Gastrocnemius medialis (tissue), 4 donors: ENCODE measurements around the gene PPM1D. TPM values are rescaled to one million over a fixed set of nuclear protein-coding genes. Genes with fewer than 3 reads are reported as not detected.
"Not testable (repeated sequence)": the region's sequence is repeated elsewhere in the genome, so short reads cannot be mapped to it uniquely, and the experiment has no call there.

Experiments used
- ATAC-seq, 2 donors: fragments of 150-250 bp; one replicate each; pipeline ENCODE4 v1.9.1; 2016
- DNase-seq, 2 donors: peaks; one replicate each; pipeline ENCODE4 v3.0.0-alpha.2; 2019
- H3K27ac ChIP-seq, 4 donors: fragments of 200-600 bp; sonication (generic); 1 replicate in 1 of 4; 2 replicates in 3 of 4; pipeline ENCODE4 v1.5.1; 2016 to 2018; ENCODE audit warnings: mild to moderate bottlenecking in 2 of 4, moderate library complexity in 1 of 4
- H3K27me3 ChIP-seq, 3 donors: fragments of 200-600 bp; sonication (generic) in 2 of 3; 1 replicate in 1 of 3; 2 replicates in 2 of 3; pipeline versions ENCODE4 v1.5.1 to v1.6.0; 2016 to 2019; ENCODE audit warnings: mild to moderate bottlenecking in 1 of 3, moderate library complexity in 1 of 3
- H3K36me3 ChIP-seq, 2 donors: fragments of 200-600 bp; sonication (generic) in 1 of 2; one replicate each; pipeline ENCODE4 v1.5.1; 2017 to 2018
- H3K4me1 ChIP-seq, 2 donors: fragments of 200-600 bp; sonication (generic) in 1 of 2; one replicate each; pipeline ENCODE4 v1.5.1; 2016 to 2017; ENCODE audit warnings: mild to moderate bottlenecking in 2 of 2
- H3K4me3 ChIP-seq, 4 donors: fragments of 200-600 bp; sonication (generic) in 3 of 4; 1 replicate in 1 of 4; 2 replicates in 3 of 4; pipeline ENCODE4 v1.5.1; 2016 to 2019; ENCODE audit warnings: mild to moderate bottlenecking in 2 of 4
- H3K9me3 ChIP-seq, 3 donors: fragments of 200-600 bp; sonication (generic) in 2 of 3; 1 replicate in 1 of 3; 2 replicates in 2 of 3; pipeline ENCODE4 v1.5.1; 2016 to 2019
- POLR2A ChIP-seq, 2 donors: fragments of 450-650 bp; IDR thresholded peaks; one replicate each; pipeline ENCODE4 v1.6.1; 2017; ENCODE audit warnings: antibody characterized with exemption in 2 of 2, mild to moderate bottlenecking in 2 of 2, moderate library complexity in 2 of 2
- in situ Hi-C, 4 donors: fragments of 200-750 bp; cut with MboI; loops; one replicate each; pipeline versions ENCODE4 v1.15.0 to v1.8.0; 2017; ENCODE audit warnings: low sequenced_read_pairs in 4 of 4
- intact Hi-C: fragments of 100-400 bp; cut with DNase I; formaldehyde crosslinking; loops from one replicate; pipeline ENCODE4 v1.15.1; 2023; ENCODE audit warnings: low total_unique reads
- total RNA-seq, 4 donors: library from RNA; depleted of rRNA; stranded (reverse); fragments of >200 nt; gene quantifications; one replicate each; pipeline versions ENCODE4 v1.1.0 to v1.2.3, GENCODE V29; 2016
- TF ChIP-seq, protein P1 (sequence below), 5 experiments: fragments of 450-650 bp in 3 of 5; fragments of 200-600 bp in 2 of 5; sonication (generic) in 2 of 5; IDR thresholded peaks in 4 of 5; conservative IDR thresholded peaks in 1 of 5; 1 replicate in 4 of 5; 2 replicates in 1 of 5; pipeline ENCODE4 v1.5.1; 2016 to 2019; ENCODE audit warnings: antibody characterized with exemption in 5 of 5, mild to moderate bottlenecking in 3 of 5, moderate library complexity in 3 of 5

Gene PPM1D
- total RNA-seq, 4 donors from 2014 or later, result 4.6 to 11.4 (median 9.2) TPM

DNA sequence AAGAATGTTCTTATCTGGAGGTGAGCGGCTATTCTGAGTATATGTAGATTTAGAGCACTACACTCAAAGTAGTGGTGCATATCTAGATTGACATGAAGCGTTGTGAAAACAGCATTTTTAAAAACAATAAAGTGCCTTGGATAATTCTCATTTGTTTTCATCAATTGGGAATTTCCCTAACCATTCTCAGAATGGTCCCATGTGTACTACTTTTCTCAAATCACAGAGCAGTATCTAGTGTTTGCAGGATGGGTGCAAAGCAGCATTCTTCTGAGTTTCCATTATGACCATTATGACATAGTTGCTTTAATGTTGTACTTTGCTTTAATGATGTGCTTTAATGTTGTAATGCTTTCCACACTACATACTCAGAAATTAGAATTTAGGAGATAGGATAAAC is 61.5 kb downstream of the PPM1D start:
- peaks cover 0 to 39% of the 10 kb centered on the region in 2 donors for H3K36me3 ChIP-seq
- TF ChIP-seq, protein P1, sequence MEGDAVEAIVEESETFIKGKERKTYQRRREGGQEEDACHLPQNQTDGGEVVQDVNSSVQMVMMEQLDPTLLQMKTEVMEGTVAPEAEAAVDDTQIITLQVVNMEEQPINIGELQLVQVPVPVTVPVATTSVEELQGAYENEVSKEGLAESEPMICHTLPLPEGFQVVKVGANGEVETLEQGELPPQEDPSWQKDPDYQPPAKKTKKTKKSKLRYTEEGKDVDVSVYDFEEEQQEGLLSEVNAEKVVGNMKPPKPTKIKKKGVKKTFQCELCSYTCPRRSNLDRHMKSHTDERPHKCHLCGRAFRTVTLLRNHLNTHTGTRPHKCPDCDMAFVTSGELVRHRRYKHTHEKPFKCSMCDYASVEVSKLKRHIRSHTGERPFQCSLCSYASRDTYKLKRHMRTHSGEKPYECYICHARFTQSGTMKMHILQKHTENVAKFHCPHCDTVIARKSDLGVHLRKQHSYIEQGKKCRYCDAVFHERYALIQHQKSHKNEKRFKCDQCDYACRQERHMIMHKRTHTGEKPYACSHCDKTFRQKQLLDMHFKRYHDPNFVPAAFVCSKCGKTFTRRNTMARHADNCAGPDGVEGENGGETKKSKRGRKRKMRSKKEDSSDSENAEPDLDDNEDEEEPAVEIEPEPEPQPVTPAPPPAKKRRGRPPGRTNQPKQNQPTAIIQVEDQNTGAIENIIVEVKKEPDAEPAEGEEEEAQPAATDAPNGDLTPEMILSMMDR (IDR thresholded peaks at IDR 0.05 in 4 of 5, conservative IDR thresholded peaks at IDR 0.05 in 1 of 5), result no peak
- no peak for TF ChIP-seq POLR2A (IDR thresholded peaks at IDR 0.05)
- no peaks in the 10 kb centered on the region for H3K27me3 ChIP-seq
- no peak overlapping the region for H3K27ac ChIP-seq
- in situ Hi-C loops, result no loop called here
- no peaks in the 10 kb centered on the region for H3K9me3 ChIP-seq
- H3K4me1 ChIP-seq, result peaks cover 0 to 7% of the 10 kb centered on the region in 2 donors
- DNase-seq, result no peak
- H3K4me3 ChIP-seq, result no peak overlapping the region
- intact Hi-C loops, result no loop called here
- no peak for ATAC-seq

DNA sequence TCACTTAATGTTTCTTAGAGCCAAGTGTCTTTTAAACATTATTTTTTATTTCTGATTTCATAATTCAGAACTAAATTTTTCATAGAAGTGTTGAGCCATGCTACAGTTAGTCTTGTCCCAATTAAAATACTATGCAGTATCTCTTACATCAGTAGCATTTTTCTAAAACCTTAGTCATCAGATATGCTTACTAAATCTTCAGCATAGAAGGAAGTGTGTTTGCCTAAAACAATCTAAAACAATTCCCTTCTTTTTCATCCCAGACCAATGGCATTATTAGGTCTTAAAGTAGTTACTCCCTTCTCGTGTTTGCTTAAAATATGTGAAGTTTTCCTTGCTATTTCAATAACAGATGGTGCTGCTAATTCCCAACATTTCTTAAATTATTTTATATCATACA is 64.0 kb downstream of the PPM1D start:
- DNase-seq (no peak), ATAC-seq (no peak)
- in situ Hi-C loops (no loop called here), intact Hi-C loops (no loop called here)
- Histone ChIP-seq H3K4me1 (peaks cover 0 to 7% of the 10 kb centered on the region in 2 donors), H3K27me3 (no peaks in the 10 kb centered on the region), H3K27ac (no peak overlapping the region), H3K4me3 (no peak overlapping the region), H3K36me3 (peaks cover 0 to 21% of the 10 kb centered on the region in 2 donors), H3K9me3 (no peaks in the 10 kb centered on the region)
- no peak for TF ChIP-seq POLR2A (IDR thresholded peaks at IDR 0.05)
- TF ChIP-seq, protein P1 (IDR thresholded peaks at IDR 0.05 in 4 of 5, conservative IDR thresholded peaks at IDR 0.05 in 1 of 5), result no peak

- Histone ChIP-seq H3K36me3 (peaks cover 0 to 21% of the 10 kb centered on the region in 2 donors), H3K27ac (no peak overlapping the region), H3K4me1 (no peaks in the 10 kb centered on the region), H3K27me3 (no peaks in the 10 kb centered on the region), H3K9me3 (no peaks in the 10 kb centered on the region), H3K4me3 (no peak overlapping the region)
- ATAC-seq (no peak), DNase-seq (no peak)
- in situ Hi-C loops (no loop called here), intact Hi-C loops (no loop called here)
- TF ChIP-seq, protein P1 (IDR thresholded peaks at IDR 0.05 in 4 of 5, conservative IDR thresholded peaks at IDR 0.05 in 1 of 5), result no peak
- no peak for TF ChIP-seq POLR2A (IDR thresholded peaks at IDR 0.05)
Observed at GRCh38 chr17:60665602-60666001, 65.6 kb downstream of the PPM1D start.

DNA sequence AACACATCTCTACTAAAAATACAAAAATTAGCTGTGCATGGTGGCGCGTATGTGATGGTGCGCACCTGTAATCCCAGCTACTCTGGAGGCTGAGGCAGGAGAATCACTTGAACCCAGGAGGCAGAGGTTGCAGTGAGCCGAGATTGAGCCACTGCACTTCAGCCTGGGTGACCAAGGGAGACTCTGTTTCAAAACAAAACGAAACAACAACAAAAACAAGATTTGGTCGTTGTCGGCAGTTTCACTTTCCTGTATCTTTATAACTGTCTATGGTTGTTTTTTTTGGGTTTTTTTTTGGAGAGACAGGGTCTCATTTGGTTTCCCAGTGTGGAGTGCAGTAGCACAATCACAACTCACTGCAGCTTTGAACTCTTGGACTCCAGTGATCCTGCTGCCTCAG is 68.7 kb downstream of the PPM1D start:
- in situ Hi-C loops, H3K27me3 ChIP-seq, DNase-seq, H3K9me3 ChIP-seq, ATAC-seq, H3K4me3 ChIP-seq, H3K27ac ChIP-seq, H3K4me1 ChIP-seq, intact Hi-C loops: not testable (repeated sequence)
- peaks cover 0 to 17% of the 10 kb centered on the region in 2 donors for H3K36me3 ChIP-seq

GRCh38 chr17:60671482-60671881 is 71.5 kb downstream of the PPM1D start:
- Histone ChIP-seq H3K4me1 (no peaks in the 10 kb centered on the region), H3K9me3 (no peaks in the 10 kb centered on the region), H3K27me3 (no peaks in the 10 kb centered on the region), H3K4me3 (no peak overlapping the region), H3K36me3 (no peaks in the 10 kb centered on the region), H3K27ac (no peak overlapping the region)
- ATAC-seq (no peak), DNase-seq (no peak)
- intact Hi-C loops (no loop called here), in situ Hi-C loops (no loop called here)
- no peak for TF ChIP-seq POLR2A (IDR thresholded peaks at IDR 0.05)
- TF ChIP-seq, protein P1 (IDR thresholded peaks at IDR 0.05 in 4 of 5, conservative IDR thresholded peaks at IDR 0.05 in 1 of 5), result no peak

DNA sequence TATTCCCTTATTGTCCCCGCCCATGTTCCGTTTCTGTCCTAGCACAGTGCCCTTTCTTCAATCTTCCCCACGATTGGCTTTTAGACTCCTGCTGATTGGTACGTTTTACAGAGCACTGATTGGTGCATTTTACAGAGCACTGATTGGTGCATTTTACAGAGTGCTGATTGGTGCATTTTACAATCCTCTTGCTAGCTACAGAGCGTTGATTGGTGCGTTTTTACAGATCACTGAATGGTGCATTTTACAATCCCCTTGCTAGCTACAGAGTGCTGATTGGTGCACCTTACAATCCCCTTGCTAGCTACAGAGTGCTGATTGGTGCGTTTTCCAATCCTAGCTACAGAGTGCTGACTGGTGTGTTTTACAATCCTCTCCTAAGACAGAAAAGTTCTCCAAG is 74.6 kb downstream of the PPM1D start:
- DNase-seq, intact Hi-C loops: not testable (repeated sequence)

More for the DNA sequence above, 74.6 kb downstream of the PPM1D start:
- H3K27me3 ChIP-seq, ATAC-seq, H3K36me3 ChIP-seq, in situ Hi-C loops, H3K27ac ChIP-seq, H3K9me3 ChIP-seq, H3K4me1 ChIP-seq, H3K4me3 ChIP-seq: not testable (repeated sequence)
